GM12872 (cell line): Measurements from ENCODE around the gene SPSB3.

Experiments used
- CTCF ChIP-seq: IDR thresholded peaks from 3 replicates; pipeline ENCODE4 v1.5.1; 2011; ENCODE audit warnings: low read depth, mild to moderate bottlenecking, low read length, moderate library complexity; ENCODE audit not compliant: insufficient read depth

SPSB3 gene

DNA sequence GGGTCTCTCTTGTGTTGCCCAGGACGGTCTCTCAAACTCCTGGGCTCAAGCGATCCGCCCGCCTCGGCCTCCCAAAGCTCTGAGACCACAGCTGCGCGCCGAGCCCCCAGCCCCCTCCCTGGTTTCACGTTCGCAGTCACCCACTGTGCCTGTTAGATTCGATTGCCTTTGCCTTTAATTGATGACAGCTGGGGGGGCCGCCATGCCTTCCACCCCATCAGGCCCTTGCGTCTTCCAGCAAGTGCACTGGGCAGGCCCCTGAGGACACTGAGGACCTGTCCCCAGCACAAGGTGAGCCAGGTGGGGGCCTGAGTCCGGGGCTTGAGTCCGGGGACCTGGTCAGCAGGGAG is 7.9 kb upstream of the SPSB3 start:
- no peak for TF ChIP-seq CTCF

DNA sequence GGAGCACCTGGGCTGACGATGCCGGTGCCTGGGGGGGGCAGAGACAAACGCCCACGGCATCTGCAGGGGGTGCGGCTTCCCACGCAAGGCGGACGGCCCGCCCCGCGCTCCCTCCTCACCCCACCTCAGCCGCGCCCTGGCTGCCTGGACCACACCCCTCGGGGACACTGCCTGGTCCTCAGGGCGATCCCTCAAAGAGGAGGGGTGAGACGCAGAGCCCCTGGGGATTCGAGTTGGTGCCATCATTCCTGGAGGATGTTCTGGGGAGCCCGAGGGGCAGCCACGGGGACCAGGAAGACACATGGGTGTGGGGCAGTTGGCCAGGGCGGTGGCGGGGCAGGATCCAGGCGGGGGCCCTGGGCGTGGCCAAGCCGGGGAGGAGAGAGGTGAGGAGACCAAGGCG is 7.3 kb upstream of the SPSB3 start:
- no peak for TF ChIP-seq CTCF

DNA sequence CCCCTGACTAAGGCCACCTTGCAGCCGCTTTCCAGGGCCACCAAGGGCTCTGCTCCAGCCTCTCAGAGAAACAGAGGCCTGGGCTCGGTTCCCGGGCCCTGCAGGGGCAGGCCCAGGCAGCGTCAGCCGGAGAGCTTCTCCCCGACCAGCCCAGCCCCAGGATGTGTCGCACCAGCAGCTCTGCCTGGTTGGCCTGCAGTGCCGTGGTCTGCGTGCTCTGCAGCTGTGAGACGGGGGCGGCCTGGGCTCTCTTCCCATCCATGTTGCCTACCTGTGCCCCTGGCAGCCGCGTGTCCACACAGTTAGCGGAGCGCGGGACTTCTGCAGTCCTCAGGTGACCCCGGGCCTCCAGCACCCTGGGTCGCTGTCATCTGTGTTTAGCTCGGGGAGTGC is 6.3 kb upstream of the SPSB3 start:
- no peak for TF ChIP-seq CTCF

DNA sequence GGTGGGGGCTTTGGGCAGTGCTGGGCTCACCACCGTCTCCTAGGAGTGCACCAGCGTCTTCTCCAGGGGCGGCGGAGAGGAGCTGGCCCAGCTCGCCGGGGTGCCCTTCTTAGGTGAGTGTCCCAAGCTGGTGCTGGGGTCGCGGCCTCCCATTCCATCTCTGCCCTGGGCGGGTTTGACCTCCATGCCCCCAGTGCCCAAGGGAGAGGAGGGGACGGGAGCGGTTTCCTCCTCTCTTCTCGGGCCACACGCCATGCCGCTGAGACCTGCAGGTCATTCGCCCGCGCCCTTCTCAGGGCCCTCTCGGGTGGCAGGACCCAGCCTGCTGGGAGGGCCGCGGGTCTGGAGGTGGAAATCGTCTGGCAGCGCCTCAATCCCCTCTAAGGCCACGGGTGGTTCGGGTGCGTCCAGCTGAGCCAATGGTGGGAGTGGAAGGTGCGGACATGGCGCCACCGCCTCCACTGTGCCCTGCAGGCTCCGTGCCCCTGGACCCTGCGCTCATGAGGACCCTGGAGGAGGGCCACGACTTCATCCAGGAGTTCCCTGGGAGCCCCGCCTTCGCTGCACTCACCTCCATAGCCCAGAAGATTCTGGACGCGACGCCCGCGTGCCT is 5.8 kb upstream of the SPSB3 start:
- no peak for TF ChIP-seq CTCF

- no peak for TF ChIP-seq CTCF
Measured at GRCh38 chr16:1787322-1788094, 5.1 kb upstream of the SPSB3 start.

GRCh38 chr16:1787056-1787321 is 4.6 kb upstream of the SPSB3 start:
- TF ChIP-seq CTCF, result no peak

- TF ChIP-seq CTCF, result no peak
Measured at GRCh38 chr16:1786242-1787055, 4.1 kb upstream of the SPSB3 start.
